Esophagus muscularis mucosa (tissue), 4 donors: ENCODE data around the gene ECHDC1. TPM values are rescaled to one million over a fixed set of nuclear protein-coding genes. Genes with fewer than 3 reads are reported as not detected.

ENCODE experiments used
- DNase-seq: peaks from one replicate; pipeline ENCODE4 v3.0.0-alpha.2; 2017; ENCODE audit errors: extremely low spot score
- H3K27ac ChIP-seq, 4 donors: fragments of 200-600 bp; sonication (generic); replicated peaks in 1 of 4; 1 replicate in 3 of 4; 2 replicates in 1 of 4; pipeline ENCODE4 v1.5.1; 2016 to 2019; ENCODE audit warnings: mild to moderate bottlenecking in 1 of 4
- H3K27me3 ChIP-seq, 4 donors: fragments of 200-600 bp; sonication (generic); one replicate each; pipeline versions ENCODE4 v1.5.1 to v1.6.0; 2016 to 2019
- H3K36me3 ChIP-seq, 4 donors: fragments of 200-600 bp; sonication (generic); one replicate each; pipeline ENCODE4 v1.5.1; 2016 to 2019
- H3K4me1 ChIP-seq, 4 donors: fragments of 200-600 bp; sonication (generic); one replicate each; pipeline ENCODE4 v1.5.1; 2016 to 2019
- H3K4me3 ChIP-seq, 4 donors: fragments of 200-600 bp; sonication (generic); 1 replicate in 2 of 4; 2 replicates in 2 of 4; pipeline ENCODE4 v1.5.1; 2016 to 2019; ENCODE audit warnings: mild to moderate bottlenecking in 4 of 4, moderate library complexity in 1 of 4
- H3K9me3 ChIP-seq, 4 donors: fragments of 200-600 bp; sonication (generic); 1 replicate in 3 of 4; 2 replicates in 1 of 4; pipeline ENCODE4 v1.5.1; 2016 to 2019
- CTCF ChIP-seq, 3 experiments: fragments of 200-600 bp in 2 of 3; fragments of 450-650 bp in 1 of 3; sonication (generic) in 2 of 3; IDR thresholded peaks; one replicate each; pipeline ENCODE4 v1.5.1; 2017 to 2019; ENCODE audit warnings: antibody characterized with exemption in 3 of 3, mild to moderate bottlenecking in 2 of 3, moderate library complexity in 1 of 3
- EP300 ChIP-seq: sonication (generic); formaldehyde crosslinking; IDR thresholded peaks from one replicate; pipeline ENCODE4 v1.6.1; 2017; ENCODE audit warnings: antibody characterized with exemption
- POLR2A ChIP-seq: fragments of 450-650 bp; IDR thresholded peaks from one replicate; pipeline ENCODE4 v1.6.1; 2017; ENCODE audit warnings: antibody characterized with exemption, moderate library complexity, mild to moderate bottlenecking, low read depth
- POLR2AphosphoS5 ChIP-seq, 2 donors: sonication (generic); formaldehyde crosslinking; IDR thresholded peaks; one replicate each; pipeline ENCODE4 v1.6.1; 2017; ENCODE audit warnings: antibody characterized with exemption in 2 of 2
- WGBS: methylation state at CpG from one replicate; pipeline ENCODE4 v1.1.5; 2018; 5-methylcytosine and 5-hydroxymethylcytosine counted together
- intact Hi-C: fragments of 100-400 bp; cut with DNase I; formaldehyde crosslinking; loops from one replicate; pipeline ENCODE4 v1.15.1; 2023
- total RNA-seq, 4 donors: library from RNA; depleted of rRNA; stranded (reverse); fragments of >200 nt; gene quantifications; one replicate each; pipeline versions ENCODE4 v1.1.0 to v1.2.1, GENCODE V29; 2016

The ECHDC1 gene
- total RNA-seq = 10 to 100 TPM; 42.5 to 70.6 (median 57.9) TPM

GRCh38 chr6:127342946-127343808 lies at the start of gene ECHDC1:
ECHDC1 (minus strand) TSS chr6:127343609; CDS start chr6:127331028, 12,581 bp downstream.
- intact Hi-C loops = loop anchor here (5.0 to 10.0 kb wide), 2 partner anchors 72 to 119 kb away; no protein-coding TSS in a partner anchor

GRCh38 chr6:127392301-127392700 lies 48.9 kb upstream of the ECHDC1 start:
- no peak for DNase-seq
- Histone ChIP-seq H3K9me3 (no peaks in the 10 kb centered on the region), H3K4me3 (no peak overlapping the region), H3K27me3 (no peaks in the 10 kb centered on the region), H3K4me1 (peaks cover 0 to 24% (median 22%) of the 10 kb centered on the region in 4 donors), H3K27ac (peak overlapping the region in 1 of 4 donors; percentile 51), H3K36me3 (no peaks in the 10 kb centered on the region)
- intact Hi-C loops = no loop called here
- WGBS = 86% methylated on average over 1 of the region's 1 CpG
- TF ChIP-seq EP300 = no peak
- TF ChIP-seq CTCF (IDR thresholded peaks at IDR 0.05) = no peak
- no peak for TF ChIP-seq POLR2A
- no peak for TF ChIP-seq POLR2AphosphoS5 (IDR thresholded peaks at IDR 0.05)

More at GRCh38 chr6:127342946-127343808, at the start of gene ECHDC1:
- under 1% methylated on average over 75 of the region's 75 CpGs for WGBS
- no peak for DNase-seq
- Histone ChIP-seq H3K4me3 (peak within 1 kb of the TSS; percentile 62 to 90 (median 76)), H3K27me3 (no peaks in the 10 kb centered on the region), H3K4me1 (peaks cover 30 to 53% (median 43%) of the 10 kb centered on the region in 4 donors), H3K36me3 (no peaks in the 10 kb centered on the region), H3K27ac (peak within 1 kb of the TSS; percentile 82 to 90 (median 87)), H3K9me3 (no peaks in the 10 kb centered on the region)
- TF ChIP-seq POLR2AphosphoS5 (IDR thresholded peaks at IDR 0.05) (peak; percentile 31 to 57), EP300 (no peak), CTCF (IDR thresholded peaks at IDR 0.05) (peak in 2 of 3 experiments; percentile 11 to 29)

- Histone ChIP-seq H3K27me3 (no peaks in the 10 kb centered on the region), H3K4me1 (peaks cover 0 to 24% (median 22%) of the 10 kb centered on the region in 4 donors), H3K36me3 (no peaks in the 10 kb centered on the region), H3K27ac (peak overlapping the region in 3 of 4 donors; percentile 30 to 51 (median 51)), H3K9me3 (no peaks in the 10 kb centered on the region), H3K4me3 (no peak overlapping the region)
- intact Hi-C loops = no loop called here
- TF ChIP-seq CTCF (IDR thresholded peaks at IDR 0.05) (no peak), POLR2AphosphoS5 (IDR thresholded peaks at IDR 0.05) (no peak)
- no peak for DNase-seq
- 47% methylated on average over 5 of the region's 5 CpGs for WGBS
These were observed 47.9 kb upstream of the ECHDC1 start for GRCh38 chr6:127391094-127391953.

GRCh38 chr6:127389706-127390105 lies 46.3 kb upstream of the ECHDC1 start:
- no peak for DNase-seq
- 94% methylated on average over 3 of the region's 3 CpGs for WGBS
- intact Hi-C loops = no loop called here
- no peak overlapping the region for H3K27ac ChIP-seq
- TF ChIP-seq POLR2AphosphoS5 (IDR thresholded peaks at IDR 0.05) (no peak), POLR2A (no peak), EP300 (no peak), CTCF (IDR thresholded peaks at IDR 0.05) (no peak)
- no peak overlapping the region for H3K4me3 ChIP-seq
- peaks cover 0 to 24% (median 22%) of the 10 kb centered on the region in 4 donors for H3K4me1 ChIP-seq
- H3K36me3 ChIP-seq = no peaks in the 10 kb centered on the region
- H3K27me3 ChIP-seq = no peaks in the 10 kb centered on the region
- H3K9me3 ChIP-seq = no peaks in the 10 kb centered on the region
